Thymus (tissue), 11 donors: Measurements from ENCODE around the gene BIRC5. TPM values are rescaled to one million over a fixed set of nuclear protein-coding genes. Genes with fewer than 3 reads are reported as not detected.

Experiments used
- DNase-seq, 9 donors: peaks; one replicate each; pipeline ENCODE4 v3.0.0-alpha.2; 2013; ENCODE audit warnings: low spot score in 9 of 9, low read depth in 6 of 9, missing footprints in 1 of 9
- H3K27ac ChIP-seq, 2 donors: one replicate each; pipeline ENCODE4 v1.5.1; 2013; ENCODE audit warnings: control low read depth in 1 of 2, low read depth in 1 of 2, low read length in 1 of 2, mild to moderate bottlenecking in 1 of 2, moderate library complexity in 1 of 2
- H3K27me3 ChIP-seq, 2 donors: one replicate each; pipeline ENCODE4 v1.5.1; 2013; ENCODE audit warnings: low read length in 1 of 2; ENCODE audit not compliant: control insufficient read depth in 2 of 2, insufficient read depth in 1 of 2
- H3K36me3 ChIP-seq, 2 donors: one replicate each; pipeline ENCODE4 v1.5.1; 2013; ENCODE audit warnings: low read length in 1 of 2, mild to moderate bottlenecking in 1 of 2, moderate library complexity in 1 of 2; ENCODE audit not compliant: control insufficient read depth in 2 of 2, insufficient read depth in 2 of 2
- H3K4me1 ChIP-seq, 2 donors: one replicate each; pipeline ENCODE4 v1.5.1; 2013; ENCODE audit warnings: low read length in 2 of 2; ENCODE audit not compliant: control insufficient read depth in 2 of 2, insufficient read depth in 2 of 2
- H3K4me3 ChIP-seq, 2 donors: one replicate each; pipeline ENCODE4 v1.5.1; 2013; ENCODE audit warnings: low read length in 2 of 2, control low read depth in 1 of 2, mild to moderate bottlenecking in 1 of 2
- H3K9me3 ChIP-seq, 2 donors: one replicate each; pipeline ENCODE4 v1.5.1; 2013; ENCODE audit warnings: low read length in 1 of 2, mild to moderate bottlenecking in 1 of 2; ENCODE audit not compliant: control insufficient read depth in 2 of 2, insufficient read depth in 1 of 2
- WGBS: extraction: QIAGEN DNeasy Blood & Tissue Kit; methylation state at CpG from one replicate; pipeline ENCODE4 v1.1.7; 2013; 5-methylcytosine and 5-hydroxymethylcytosine counted together
- polyA plus RNA-seq: library from polyadenylated mRNA; stranded (reverse); fragments of 200-250 nt; gene quantifications from one replicate; pipeline ENCODE4 v1.2.3, GENCODE V29; 2013
- total RNA-seq: library from RNA; stranded (reverse); fragments of 120-200 nt; gene quantifications from one replicate; pipeline ENCODE4 v1.2.4, GENCODE V29; 2013
- donor health status: healthy.

The BIRC5 gene
- total and polyA plus RNA-seq, 2 donors: 6.8 to 53.2 TPM

- Histone ChIP-seq H3K4me3 (no peak overlapping the region), H3K27ac (no peak overlapping the region), H3K9me3 (no peaks in the 10 kb centered on the region), H3K4me1 (peaks cover 2 to 20% of the 10 kb centered on the region in 2 donors), H3K36me3 (peaks cover 17 to 43% of the 10 kb centered on the region in 2 donors), H3K27me3 (no peaks in the 10 kb centered on the region)
- 82% methylated on average over 14 of the region's 14 CpGs for WGBS
- no peak for DNase-seq
Measured at GRCh38 chr17:78180083-78180482, 34.0 kb upstream of the BIRC5 start.

DNA sequence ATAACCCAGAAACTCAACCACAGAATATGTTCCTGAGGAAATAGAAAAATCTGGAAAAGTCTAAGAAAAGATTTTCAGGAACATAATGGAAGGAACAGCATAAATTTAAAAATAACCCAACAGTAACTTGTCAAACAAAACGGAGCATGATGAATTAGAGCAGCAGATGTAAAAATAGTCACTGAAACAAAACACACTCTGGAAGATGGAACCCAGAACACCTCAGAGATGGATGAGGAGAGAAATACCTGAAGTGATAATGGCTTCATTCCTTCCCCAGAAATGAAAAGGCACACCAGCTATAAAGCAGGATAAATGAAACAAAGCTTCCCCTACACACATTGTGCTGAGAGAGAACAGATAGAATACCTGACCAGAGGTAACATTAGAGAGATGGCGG lies 33.5 kb upstream of the BIRC5 start:
- Histone ChIP-seq H3K27me3 (no peaks in the 10 kb centered on the region), H3K36me3 (peaks cover 13 to 39% of the 10 kb centered on the region in 2 donors), H3K4me1 (peaks cover 2 to 23% of the 10 kb centered on the region in 2 donors), H3K9me3 (no peaks in the 10 kb centered on the region), H3K4me3 (no peak overlapping the region), H3K27ac (no peak overlapping the region)
- WGBS: 91% methylated on average over 2 of the region's 2 CpGs
- DNase-seq: no peak

GRCh38 chr17:78182504-78182903 lies 31.5 kb upstream of the BIRC5 start:
- peaks cover 6 to 32% of the 10 kb centered on the region in 2 donors for H3K4me1 ChIP-seq
- whole genome bisulfite sequencing: 97% methylated on average over 13 of the region's 13 CpGs
- H3K9me3 ChIP-seq: no peaks in the 10 kb centered on the region
- H3K4me3 ChIP-seq: no peak overlapping the region
- no peak for DNase-seq
- no peak overlapping the region for H3K27ac ChIP-seq
- no peaks in the 10 kb centered on the region for H3K27me3 ChIP-seq
- H3K36me3 ChIP-seq: peaks cover 13 to 31% of the 10 kb centered on the region in 2 donors

GRCh38 chr17:78183916-78184315 lies 30.1 kb upstream of the BIRC5 start:
- Histone ChIP-seq H3K4me3 (no peak overlapping the region), H3K9me3 (no peaks in the 10 kb centered on the region), H3K36me3 (peaks cover 13 to 26% of the 10 kb centered on the region in 2 donors), H3K4me1 (peaks cover 9 to 39% of the 10 kb centered on the region in 2 donors), H3K27ac (no peak overlapping the region), H3K27me3 (no peaks in the 10 kb centered on the region)
- 98% methylated on average over 12 of the region's 12 CpGs for WGBS
- no peak for DNase-seq

GRCh38 chr17:78184351-78184750 lies 29.7 kb upstream of the BIRC5 start:
- WGBS: 93% methylated on average over 10 of the region's 10 CpGs
- Histone ChIP-seq H3K4me1 (peaks cover 9 to 39% of the 10 kb centered on the region in 2 donors), H3K36me3 (peaks cover 13 to 22% of the 10 kb centered on the region in 2 donors), H3K9me3 (no peaks in the 10 kb centered on the region), H3K4me3 (no peak overlapping the region), H3K27me3 (no peaks in the 10 kb centered on the region), H3K27ac (no peak overlapping the region)
- no peak for DNase-seq

- WGBS: 97% methylated on average over 9 of the region's 9 CpGs
- H3K4me3 ChIP-seq: no peak overlapping the region
- DNase-seq: no peak
- H3K36me3 ChIP-seq: peaks cover 12 to 18% of the 10 kb centered on the region in 2 donors
- H3K4me1 ChIP-seq: peaks cover 9 to 39% of the 10 kb centered on the region in 2 donors
- no peaks in the 10 kb centered on the region for H3K9me3 ChIP-seq
- H3K27me3 ChIP-seq: no peaks in the 10 kb centered on the region
- no peak overlapping the region for H3K27ac ChIP-seq
Measured at GRCh38 chr17:78184868-78185267, 29.2 kb upstream of the BIRC5 start.

GRCh38 chr17:78185981-78186691 lies 27.9 kb upstream of the BIRC5 start:
- Histone ChIP-seq H3K36me3 (peaks cover 9 to 22% of the 10 kb centered on the region in 2 donors), H3K4me3 (peak overlapping the region; percentile 46 to 62), H3K4me1 (peaks cover 9 to 39% of the 10 kb centered on the region in 2 donors), H3K9me3 (no peaks in the 10 kb centered on the region), H3K27me3 (no peaks in the 10 kb centered on the region), H3K27ac (no peak overlapping the region)
- 73% methylated on average over 10 of the region's 10 CpGs for WGBS
- no peak for DNase-seq

DNA sequence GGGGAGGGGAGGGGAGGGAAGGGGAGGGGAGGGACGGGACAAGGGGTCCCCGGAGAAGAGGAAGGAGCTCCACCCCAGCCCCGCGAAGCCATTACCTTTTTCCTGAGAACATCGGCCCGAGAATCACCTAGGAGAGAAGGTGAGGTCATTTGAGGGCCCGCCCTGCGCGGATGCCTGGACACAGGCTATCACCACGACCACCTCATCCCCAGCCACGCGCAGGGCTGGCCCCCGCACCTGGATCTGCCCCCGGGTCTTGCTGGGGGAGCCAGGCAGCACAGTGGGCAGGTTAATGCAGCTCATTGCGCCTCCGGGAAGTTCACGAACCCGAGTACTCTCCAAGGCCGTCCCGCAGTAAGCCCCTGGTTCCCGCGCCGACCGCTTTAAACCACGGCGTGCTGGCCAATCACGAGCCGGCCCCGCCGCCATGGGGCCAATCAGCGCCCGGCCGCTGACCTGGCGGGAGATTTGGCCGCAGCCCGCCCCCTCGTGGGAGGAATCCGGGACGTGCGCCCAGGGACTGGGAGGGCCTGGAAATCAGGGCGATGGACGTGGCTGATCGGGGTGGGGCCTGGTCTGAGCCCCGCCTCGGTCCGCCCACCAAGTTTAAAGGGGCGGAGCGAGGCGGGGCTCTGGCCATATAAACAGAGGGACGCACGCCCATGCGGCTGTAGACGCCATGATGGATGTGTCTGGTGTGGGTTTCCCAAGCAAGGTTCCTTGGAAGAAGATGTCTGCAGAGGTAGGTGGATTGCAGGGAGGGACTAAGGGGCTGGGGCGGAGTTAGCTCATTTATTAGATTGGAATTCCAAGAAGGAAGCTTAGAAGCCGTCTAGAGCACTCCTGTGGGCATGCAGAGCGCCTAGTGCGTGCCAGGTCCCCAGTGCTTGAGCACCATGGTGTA lies 27.1 kb upstream of the BIRC5 start, which contains the start of the genes AFMID and TK1:
Gene AFMID, plus strand, starts transcription at position 671 of the 904 bp plus-strand sequence. Its CDS starts 9 bp downstream, at position 680.
Gene TK1, minus strand, starts transcription at position 361 of the 904 bp plus-strand sequence. Its CDS starts 58 bp downstream, at position 303.
- Histone ChIP-seq H3K4me3 (peak within 1 kb of the TSS; percentile 46 to 62), H3K9me3 (no peaks in the 10 kb centered on the region), H3K27ac (peak within 1 kb of the TSS; percentile 20 to 60), H3K27me3 (no peaks in the 10 kb centered on the region), H3K4me1 (peaks cover 9 to 39% of the 10 kb centered on the region in 2 donors), H3K36me3 (peaks cover 9 to 19% of the 10 kb centered on the region in 2 donors)
- 5% methylated on average over 57 of the region's 57 CpGs for WGBS
- peak; percentile 40 to 81 (median 57) for DNase-seq

- Histone ChIP-seq H3K4me3 (no peak overlapping the region), H3K27me3 (no peaks in the 10 kb centered on the region), H3K36me3 (peaks cover 10 to 11% of the 10 kb centered on the region in 2 donors), H3K27ac (no peak overlapping the region), H3K9me3 (peaks cover 0 to 5% of the 10 kb centered on the region in 2 donors), H3K4me1 (no peaks in the 10 kb centered on the region)
- WGBS: 96% methylated on average over 5 of the region's 5 CpGs
- DNase-seq: no peak
Measured at GRCh38 chr17:78196716-78197115, 17.3 kb upstream of the BIRC5 start.
